A549 (cell line): ENCODE data around the gene PLET1. TPM values are rescaled to one million over a fixed set of nuclear protein-coding genes. Genes with fewer than 3 reads are reported as not detected.

ENCODE experiments used
- ATAC-seq, 2 experiments: fragments of 200-7000 bp in 1 of 2; fragments of >200 bp in 1 of 2; cut with Nextera tagmentation in 1 of 2; cut with Tn5 transposase in 1 of 2; 3 replicates each; pipeline versions ENCODE4 v1.8.0 to v1.9.1; 2018 to 2020; ENCODE audit warnings: mild to moderate bottlenecking in 1 of 2, moderate library complexity in 1 of 2
- CTCF ChIA-PET: fragments of 300-600 bp; sonication (Branson Sonifier 250); formaldehyde crosslinking; extraction: SDS; loops from one replicate; lab custom pipeline; 2021; ENCODE audit warnings: antibody characterized with exemption, inconsistent platforms; lab: Yijun Ruan, JAX
- POLR2A ChIA-PET: fragments of 350-600 bp; formaldehyde crosslinking; extraction: SDS; loops from one replicate; lab custom pipeline; 2021; ENCODE audit warnings: antibody characterized with exemption, inconsistent platforms; lab: Yijun Ruan, JAX
- DNase-seq, 2 experiments: peaks; one replicate each; pipeline versions ENCODE4 v3.0.0 to v3.0.0-alpha.2; 2011 to 2016; ENCODE audit warnings: low read depth in 1 of 2, low spot score in 1 of 2
- FAIRE-seq: peaks from 2 replicates; lab custom pipeline; 2011; peaks lifted over from hg19 to GRCh38; lab: Jason Lieb, UNC
- H3K27ac ChIP-seq, 2 experiments: fragments of >200 bp; sonication (Bioruptor Twin); formaldehyde crosslinking; 3 replicates each; pipeline ENCODE4 v1.5.1; 2016 to 2017
- H3K4me1 ChIP-seq: fragments of >200 bp; sonication (Bioruptor Twin); formaldehyde crosslinking; 3 replicates; pipeline ENCODE4 v1.6.1; 2016
- H3K4me2 ChIP-seq: fragments of >200 bp; sonication (Bioruptor Twin); formaldehyde crosslinking; 3 replicates; pipeline ENCODE4 v1.6.1; 2016
- H3K4me3 ChIP-seq: fragments of >200 bp; sonication (Bioruptor Twin); formaldehyde crosslinking; 3 replicates; pipeline ENCODE4 v1.5.1; 2016
- H3K9me3 ChIP-seq: fragments of >200 bp; sonication (Bioruptor Twin); formaldehyde crosslinking; 3 replicates; pipeline ENCODE4 v1.6.1; 2016
- CBX2 ChIP-seq: fragments of 200-600 bp; sonication (generic); IDR thresholded peaks from 2 replicates; pipeline ENCODE4 v1.6.1; 2016; ENCODE audit warnings: low read depth, mild to moderate bottlenecking, borderline replicate concordance
- CBX8 ChIP-seq: fragments of 200-600 bp; sonication (generic); IDR thresholded peaks from 2 replicates; pipeline ENCODE4 v1.6.1; 2016
- CHD2 ChIP-seq: fragments of 150-350 bp; IDR thresholded peaks from 2 replicates; pipeline ENCODE4 v1.6.1; 2014; ENCODE audit warnings: low read length; ENCODE audit not compliant: partially characterized antibody
- EHF ChIP-seq: fragments of 250-450 bp; sonication (Bioruptor Pico); IDR thresholded peaks from 2 replicates; pipeline ENCODE4 v1.5.0; 2020; ENCODE audit warnings: mild to moderate bottlenecking
- EP300 ChIP-seq, 2 experiments: fragments of >200 bp; sonication (Bioruptor Twin); formaldehyde crosslinking; IDR thresholded peaks; 2 replicates in 1 of 2; 3 replicates in 1 of 2; pipeline ENCODE4 v1.6.1; 2016 to 2017
- FOSB ChIP-seq: fragments of 250-450 bp; sonication (Bioruptor Pico); IDR thresholded peaks from 2 replicates; pipeline ENCODE4 v1.5.0; 2020; ENCODE audit warnings: mild to moderate bottlenecking, moderate library complexity
- FOXS1 ChIP-seq: fragments of 250-450 bp; sonication (Bioruptor Pico); IDR thresholded peaks from 2 replicates; pipeline ENCODE4 v1.5.0; 2020; ENCODE audit warnings: mild to moderate bottlenecking, moderate library complexity
- GATA3 ChIP-seq: IDR thresholded peaks from 2 replicates; pipeline ENCODE4 v1.6.1; 2012; ENCODE audit warnings: borderline replicate concordance
- HDAC2 ChIP-seq: fragments of 200-600 bp; sonication (generic); IDR thresholded peaks from 2 replicates; pipeline ENCODE4 v1.6.1; 2016
- HOXA7 ChIP-seq: fragments of 250-450 bp; sonication (Bioruptor Pico); IDR thresholded peaks from 2 replicates; pipeline ENCODE4 v1.5.0; 2020; ENCODE audit warnings: mild to moderate bottlenecking, moderate library complexity
- KDM1A ChIP-seq: fragments of 200-600 bp; sonication (generic); IDR thresholded peaks from 2 replicates; pipeline ENCODE4 v1.6.1; 2016; ENCODE audit warnings: low read depth, mild to moderate bottlenecking
- MYC ChIP-seq: IDR thresholded peaks from 2 replicates; pipeline ENCODE4 v1.6.1; 2012; ENCODE audit warnings: mild to moderate bottlenecking, inconsistent platforms, low read length, improper control_type of control experiment, borderline replicate concordance
- NFE2L2 ChIP-seq: fragments of 150-350 bp; conservative IDR thresholded peaks from 2 replicates; pipeline ENCODE4 v1.6.1; 2014; ENCODE audit warnings: low read length
- NPAS2 ChIP-seq: fragments of 250-450 bp; sonication (Bioruptor Pico); IDR thresholded peaks from 2 replicates; pipeline ENCODE4 v1.8.0; 2022; ENCODE audit warnings: mild to moderate bottlenecking, moderate library complexity, borderline replicate concordance
- PHF8 ChIP-seq: fragments of 200-600 bp; sonication (generic); IDR thresholded peaks from 2 replicates; pipeline ENCODE4 v1.6.1; 2016; ENCODE audit warnings: low read depth, mild to moderate bottlenecking, antibody characterized with exemption, moderate library complexity, borderline replicate concordance
- POLR2A ChIP-seq: IDR thresholded peaks from 2 replicates; pipeline ENCODE4 v1.6.1; 2012; ENCODE audit warnings: mild to moderate bottlenecking, low read length
- RCOR1 ChIP-seq: fragments of 150-350 bp; IDR thresholded peaks from 2 replicates; pipeline ENCODE4 v1.6.1; 2014; ENCODE audit warnings: antibody characterized with exemption, low read length, low read depth
- USF2 ChIP-seq: fragments of 450-650 bp; IDR thresholded peaks from 2 replicates; pipeline ENCODE4 v1.6.1; 2014; ENCODE audit warnings: antibody characterized with exemption
- ZC3H11A ChIP-seq: fragments of 450-650 bp; IDR thresholded peaks from 2 replicates; pipeline ENCODE4 v1.6.1; 2014; ENCODE audit warnings: antibody characterized with exemption, mild to moderate bottlenecking
- ZSCAN20 ChIP-seq: fragments of 250-450 bp; sonication (Bioruptor Pico); IDR thresholded peaks from 2 replicates; pipeline ENCODE4 v1.8.0; 2022; ENCODE audit warnings: mild to moderate bottlenecking, moderate library complexity
- WGBS: methylation state at CpG from one replicate; pipeline ENCODE4 v1.1.6; 2017; ENCODE audit errors: missing lambda C conversion rate; 5-methylcytosine and 5-hydroxymethylcytosine counted together
- polyA plus RNA-seq, 4 experiments: library from polyadenylated mRNA; depleted of rRNA in 3 of 4; stranded (reverse); fragments of >200 nt; fragmentation: RNase III in 1 of 4; extraction: RNeasy Plus Mini Kit Qiagen cat#74134 plus additional on column Dnase treatment in 1 of 4; gene quantifications; 2 replicates in 3 of 4; 3 replicates in 1 of 4; pipeline ENCODE4 v1.2.3, GENCODE V29; 2011 to 2017
- TF ChIP-seq, protein P1 (sequence below): fragments of 250-450 bp; sonication (Bioruptor Pico); IDR thresholded peaks from 2 replicates; pipeline ENCODE4 v1.5.0; 2021; ENCODE audit warnings: mild to moderate bottlenecking, moderate library complexity, borderline replicate concordance
- TF ChIP-seq, protein P2 (sequence below): IDR thresholded peaks from 2 replicates; pipeline ENCODE4 v1.6.1; 2012; ENCODE audit warnings: low read depth, borderline replicate concordance
- TF ChIP-seq, protein P3 (sequence below): fragments of >200 bp; sonication (Bioruptor Twin); formaldehyde crosslinking; IDR thresholded peaks from 3 replicates; pipeline ENCODE4 v1.5.1; 2016

PLET1 gene
- polyA plus RNA-seq, 2 of the 4 experiments (the other 2 are of a cell fraction) = not detected

- no peak for FAIRE-seq
- ChIA-PET POLR2A (no interaction called here), CTCF (interaction anchor here (0.6 to 15.6 kb wide), 9 partner anchors 9 to 1011 kb away, joined by 3 to 247 read pairs (median 5); partner anchors contain the start of gene PTS)
- Histone ChIP-seq H3K27ac (no peak overlapping the region), H3K4me2 (no peak overlapping the region), H3K9me3 (no peaks in the 10 kb centered on the region), H3K4me1 (no peaks in the 10 kb centered on the region), H3K4me3 (no peak overlapping the region)
- TF ChIP-seq, protein P1, sequence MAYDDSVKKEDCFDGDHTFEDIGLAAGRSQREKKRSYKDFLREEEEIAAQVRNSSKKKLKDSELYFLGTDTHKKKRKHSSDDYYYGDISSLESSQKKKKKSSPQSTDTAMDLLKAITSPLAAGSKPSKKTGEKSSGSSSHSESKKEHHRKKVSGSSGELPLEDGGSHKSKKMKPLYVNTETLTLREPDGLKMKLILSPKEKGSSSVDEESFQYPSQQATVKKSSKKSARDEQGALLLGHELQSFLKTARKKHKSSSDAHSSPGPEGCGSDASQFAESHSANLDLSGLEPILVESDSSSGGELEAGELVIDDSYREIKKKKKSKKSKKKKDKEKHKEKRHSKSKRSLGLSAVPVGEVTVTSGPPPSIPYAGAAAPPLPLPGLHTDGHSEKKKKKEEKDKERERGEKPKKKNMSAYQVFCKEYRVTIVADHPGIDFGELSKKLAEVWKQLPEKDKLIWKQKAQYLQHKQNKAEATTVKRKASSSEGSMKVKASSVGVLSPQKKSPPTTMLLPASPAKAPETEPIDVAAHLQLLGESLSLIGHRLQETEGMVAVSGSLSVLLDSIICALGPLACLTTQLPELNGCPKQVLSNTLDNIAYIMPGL (CRISPR knock-in tag) = no peak
- no peak for TF ChIP-seq CBX2
- TF ChIP-seq NFE2L2 = no peak
- TF ChIP-seq CBX8 = no peak
- TF ChIP-seq PHF8 = no peak
- no peak for TF ChIP-seq CHD2
- TF ChIP-seq, protein P2, sequence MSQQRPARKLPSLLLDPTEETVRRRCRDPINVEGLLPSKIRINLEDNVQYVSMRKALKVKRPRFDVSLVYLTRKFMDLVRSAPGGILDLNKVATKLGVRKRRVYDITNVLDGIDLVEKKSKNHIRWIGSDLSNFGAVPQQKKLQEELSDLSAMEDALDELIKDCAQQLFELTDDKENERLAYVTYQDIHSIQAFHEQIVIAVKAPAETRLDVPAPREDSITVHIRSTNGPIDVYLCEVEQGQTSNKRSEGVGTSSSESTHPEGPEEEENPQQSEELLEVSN = no peak
- TF ChIP-seq HDAC2 = no peak
- no peak for TF ChIP-seq NPAS2 (CRISPR knock-in tag)
- TF ChIP-seq USF2 = no peak
- no peak for TF ChIP-seq RCOR1
- 71% methylated on average over 3 of the region's 3 CpGs for WGBS
- DNase-seq = no peak
- no peak for ATAC-seq
Measured at GRCh38 chr11:112278803-112279202, 18.1 kb upstream of the PLET1 start.

DNA sequence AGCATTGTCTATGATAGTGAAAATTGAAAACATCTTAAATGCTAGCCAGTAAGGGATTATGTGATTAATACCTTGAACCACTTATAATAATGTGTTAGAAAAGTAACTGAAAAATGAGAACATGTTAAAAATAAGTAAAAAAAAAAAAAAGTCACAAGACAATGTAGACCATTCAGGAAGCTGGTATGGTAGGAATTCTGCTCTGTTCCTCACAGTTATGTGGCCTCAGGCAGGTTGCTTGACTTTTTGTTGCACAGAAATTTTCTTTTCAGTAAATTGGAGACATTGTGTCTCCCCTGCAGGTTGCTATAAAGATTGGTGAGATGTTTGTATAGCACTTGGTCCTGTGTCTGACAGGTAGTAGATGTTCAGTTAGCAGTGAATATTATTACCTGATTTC is 17.3 kb upstream of the PLET1 start:
- DNase-seq (no peak), ATAC-seq (no peak), FAIRE-seq (no peak)
- Histone ChIP-seq H3K9me3 (no peaks in the 10 kb centered on the region), H3K4me3 (no peak overlapping the region), H3K27ac (no peak overlapping the region), H3K4me2 (no peak overlapping the region), H3K4me1 (no peaks in the 10 kb centered on the region)
- ChIA-PET CTCF (interaction anchor here (15.6 kb wide), 1 partner anchor 58 kb away, joined by 247 read pairs; the partner anchor contains the start of gene PTS), POLR2A (no interaction called here)
- TF ChIP-seq FOSB (CRISPR knock-in tag) (no peak), HOXA7 (CRISPR knock-in tag) (no peak), POLR2A (no peak), CBX8 (no peak), EHF (no peak), GATA3 (no peak), USF2 (no peak), ZSCAN20 (CRISPR knock-in tag) (no peak), MYC (no peak), EP300 (IDR thresholded peaks at IDR 0.05) (no peak), KDM1A (no peak), FOXS1 (no peak), ZC3H11A (no peak)
- TF ChIP-seq, protein P3, sequence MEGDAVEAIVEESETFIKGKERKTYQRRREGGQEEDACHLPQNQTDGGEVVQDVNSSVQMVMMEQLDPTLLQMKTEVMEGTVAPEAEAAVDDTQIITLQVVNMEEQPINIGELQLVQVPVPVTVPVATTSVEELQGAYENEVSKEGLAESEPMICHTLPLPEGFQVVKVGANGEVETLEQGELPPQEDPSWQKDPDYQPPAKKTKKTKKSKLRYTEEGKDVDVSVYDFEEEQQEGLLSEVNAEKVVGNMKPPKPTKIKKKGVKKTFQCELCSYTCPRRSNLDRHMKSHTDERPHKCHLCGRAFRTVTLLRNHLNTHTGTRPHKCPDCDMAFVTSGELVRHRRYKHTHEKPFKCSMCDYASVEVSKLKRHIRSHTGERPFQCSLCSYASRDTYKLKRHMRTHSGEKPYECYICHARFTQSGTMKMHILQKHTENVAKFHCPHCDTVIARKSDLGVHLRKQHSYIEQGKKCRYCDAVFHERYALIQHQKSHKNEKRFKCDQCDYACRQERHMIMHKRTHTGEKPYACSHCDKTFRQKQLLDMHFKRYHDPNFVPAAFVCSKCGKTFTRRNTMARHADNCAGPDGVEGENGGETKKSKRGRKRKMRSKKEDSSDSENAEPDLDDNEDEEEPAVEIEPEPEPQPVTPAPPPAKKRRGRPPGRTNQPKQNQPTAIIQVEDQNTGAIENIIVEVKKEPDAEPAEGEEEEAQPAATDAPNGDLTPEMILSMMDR = no peak
